GM19193 (cell line): ENCODE measurements around the gene KCNG1.

ENCODE experiments used
- POLR2A ChIP-seq: IDR thresholded peaks from 4 replicates; pipeline ENCODE4 v1.6.1; 2011; ENCODE audit not compliant: insufficient read depth, insufficient read length; ENCODE audit errors: extremely low read depth

The KCNG1 gene, protein sequence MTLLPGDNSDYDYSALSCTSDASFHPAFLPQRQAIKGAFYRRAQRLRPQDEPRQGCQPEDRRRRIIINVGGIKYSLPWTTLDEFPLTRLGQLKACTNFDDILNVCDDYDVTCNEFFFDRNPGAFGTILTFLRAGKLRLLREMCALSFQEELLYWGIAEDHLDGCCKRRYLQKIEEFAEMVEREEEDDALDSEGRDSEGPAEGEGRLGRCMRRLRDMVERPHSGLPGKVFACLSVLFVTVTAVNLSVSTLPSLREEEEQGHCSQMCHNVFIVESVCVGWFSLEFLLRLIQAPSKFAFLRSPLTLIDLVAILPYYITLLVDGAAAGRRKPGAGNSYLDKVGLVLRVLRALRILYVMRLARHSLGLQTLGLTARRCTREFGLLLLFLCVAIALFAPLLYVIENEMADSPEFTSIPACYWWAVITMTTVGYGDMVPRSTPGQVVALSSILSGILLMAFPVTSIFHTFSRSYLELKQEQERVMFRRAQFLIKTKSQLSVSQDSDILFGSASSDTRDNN

DNA sequence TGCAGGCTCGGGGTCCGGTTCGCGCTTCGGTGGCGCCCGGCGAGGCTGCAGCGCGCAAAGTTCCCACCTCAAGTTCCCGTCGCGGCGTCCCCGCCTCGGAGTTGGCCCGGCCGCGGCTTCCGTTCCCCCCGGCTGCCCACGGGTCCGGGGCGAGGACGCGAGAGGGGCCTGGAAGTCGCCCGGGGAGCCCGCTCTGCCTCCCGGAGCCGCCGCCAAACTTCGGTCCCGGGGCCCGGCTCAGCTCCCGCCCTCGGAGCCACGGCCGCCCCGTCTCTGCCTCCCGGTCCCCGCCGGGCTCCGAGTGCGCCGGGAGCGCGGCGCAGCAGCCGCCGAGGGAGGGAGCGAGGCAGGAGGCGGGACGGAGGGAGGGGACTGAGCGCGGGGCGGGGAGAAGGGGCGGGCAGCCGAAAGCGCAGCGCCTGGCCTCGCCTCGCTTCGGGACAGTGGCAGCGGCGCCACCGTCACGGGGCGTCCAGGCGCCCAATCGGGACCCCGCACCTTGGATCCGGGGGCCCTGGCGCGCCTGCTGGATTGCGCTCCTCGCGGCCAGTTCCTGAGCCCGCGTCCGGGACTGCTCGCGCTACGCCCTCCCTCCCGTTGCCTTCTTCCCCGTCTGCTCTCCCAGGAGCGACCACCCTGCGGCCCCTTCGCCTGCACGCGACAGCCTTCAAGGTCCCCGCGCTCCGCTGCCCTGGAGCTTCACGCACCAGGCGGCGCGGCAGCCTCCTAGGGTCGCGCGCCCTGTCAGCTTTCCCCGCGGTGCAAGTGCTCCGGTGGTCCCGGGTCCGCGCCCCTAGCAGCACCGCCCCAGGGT, at the start of gene KCNG1:
Gene KCNG1 (minus strand): TSS at position 305 of the 814 bp plus-strand sequence. CDS start 12,769 bp downstream, outside the sequence.
- no peak for TF ChIP-seq POLR2A

DNA sequence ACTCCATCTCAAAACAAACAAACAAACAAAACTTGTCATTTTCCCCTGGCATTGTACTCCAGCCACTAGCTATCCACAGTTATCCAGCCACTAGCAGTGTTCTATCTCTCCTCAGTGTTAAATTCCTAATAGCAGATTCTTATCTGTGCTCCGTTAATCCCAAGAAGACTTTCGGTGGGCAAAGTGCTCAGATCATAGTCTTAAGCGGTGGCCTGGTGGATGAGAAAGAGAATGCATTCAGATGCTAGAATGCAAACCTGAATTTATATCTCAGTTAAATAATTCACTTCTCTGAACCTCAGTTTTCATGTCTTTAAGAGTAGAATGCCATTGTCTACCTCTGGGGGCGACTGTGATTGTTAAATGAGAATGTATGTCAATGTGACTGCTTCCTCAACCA, 47.7 kb upstream of the KCNG1 start:
- TF ChIP-seq POLR2A = no peak

DNA sequence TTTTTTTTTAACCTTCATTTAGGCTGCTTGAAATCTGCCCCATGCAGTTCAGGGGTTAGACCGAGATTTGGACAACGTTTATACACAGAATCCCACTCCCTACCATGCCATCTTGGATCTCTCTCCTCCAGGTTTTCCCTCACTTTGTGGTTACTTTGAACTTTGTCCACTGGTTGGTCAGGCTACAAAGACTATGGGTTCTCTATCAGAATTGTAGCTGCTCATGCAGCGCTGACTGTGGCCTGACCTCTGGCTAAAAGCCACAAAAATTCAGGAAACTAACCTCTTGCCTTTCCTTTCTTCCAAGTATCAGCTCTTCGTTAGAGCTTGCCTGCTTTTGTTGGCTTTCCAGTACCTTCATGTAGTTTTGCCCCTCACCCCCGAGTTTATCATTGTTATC, 44.9 kb upstream of the KCNG1 start:
- TF ChIP-seq POLR2A = no peak

DNA sequence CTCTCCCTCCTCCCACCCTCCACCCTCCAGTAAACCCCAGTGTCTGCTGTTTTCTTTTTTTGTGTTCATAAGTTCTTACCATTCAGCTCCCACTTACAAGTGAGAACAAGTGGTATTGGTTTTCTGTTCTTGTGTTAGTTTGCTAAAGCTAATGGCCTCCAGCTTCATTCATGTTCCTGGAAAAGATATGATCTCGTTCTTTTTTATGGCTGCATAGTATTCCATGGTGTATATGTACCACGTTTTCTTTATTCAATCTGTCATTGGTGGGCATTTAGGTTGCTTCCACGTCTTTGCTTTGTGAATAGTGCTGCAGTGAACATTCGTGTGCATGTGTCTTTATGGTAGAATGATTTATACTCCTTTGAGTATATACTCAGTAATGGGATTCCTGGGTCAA, 42.7 kb upstream of the KCNG1 start:
- no peak for TF ChIP-seq POLR2A

DNA sequence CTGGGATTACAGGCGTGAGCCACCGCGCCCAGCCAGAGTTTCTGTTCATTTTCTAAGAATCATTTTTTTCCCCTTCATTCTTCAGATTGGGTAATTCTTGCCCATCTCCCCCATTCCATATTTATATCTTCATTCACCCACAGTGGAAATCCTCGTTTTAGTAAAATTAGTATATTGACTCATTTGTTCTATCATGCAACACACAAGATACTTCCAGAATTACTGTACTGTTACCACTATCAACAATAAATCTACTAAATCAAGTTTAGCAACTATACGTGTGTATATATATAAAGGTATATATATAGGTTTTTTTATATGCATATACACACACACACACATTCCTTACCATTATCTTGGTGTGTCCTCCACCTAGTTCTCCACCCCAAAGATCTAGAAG, 41.2 kb upstream of the KCNG1 start:
- TF ChIP-seq POLR2A = no peak

DNA sequence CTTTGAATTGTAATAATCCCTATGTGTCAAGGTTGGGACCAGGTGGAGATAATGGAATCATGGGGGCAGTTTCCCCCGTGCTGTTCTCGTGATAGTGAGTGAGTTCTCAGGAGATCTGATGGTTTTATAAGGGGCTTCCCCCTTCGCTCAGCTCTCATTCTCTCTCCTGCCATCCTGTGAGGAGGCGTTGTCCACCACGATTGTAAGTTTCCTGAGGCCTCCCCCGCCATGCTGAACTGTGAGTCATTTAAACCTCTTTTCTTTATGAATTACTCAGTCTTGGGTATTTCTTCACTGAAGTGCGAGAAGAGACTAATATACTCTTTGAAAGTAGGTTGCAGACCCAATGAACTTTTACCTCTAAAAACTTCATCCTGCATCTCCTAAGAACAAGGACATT, 39.2 kb upstream of the KCNG1 start:
- no peak for TF ChIP-seq POLR2A

DNA sequence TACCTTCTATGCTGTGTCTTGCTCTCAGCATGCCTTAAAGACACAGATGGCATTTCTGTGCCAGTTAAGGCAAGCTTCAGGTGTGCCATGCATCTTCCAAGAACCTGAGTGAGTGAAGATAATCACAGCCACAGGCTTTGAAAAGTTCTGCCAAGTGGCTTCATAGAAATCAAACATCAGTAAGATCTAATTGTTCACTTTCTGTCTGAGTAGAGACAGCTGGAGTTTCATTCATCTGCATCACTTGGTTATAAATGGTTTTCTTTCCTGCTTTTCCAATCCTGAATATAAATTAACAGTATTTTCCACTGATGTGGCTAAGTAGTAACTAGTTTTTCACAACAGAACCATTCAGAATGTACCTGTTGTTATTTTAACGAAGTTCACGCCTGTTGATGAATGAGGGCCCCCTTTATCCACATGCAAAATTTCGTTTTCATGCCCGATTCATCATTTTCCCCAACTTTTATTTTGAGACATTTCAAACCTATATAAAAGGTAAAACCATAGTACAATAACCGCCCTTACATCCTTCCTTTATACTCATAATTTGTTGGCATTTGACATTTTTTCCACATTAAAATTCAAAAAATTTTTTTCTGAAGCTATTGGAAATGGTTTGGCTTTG, 38.6 kb upstream of the KCNG1 start:
- no peak for TF ChIP-seq POLR2A

DNA sequence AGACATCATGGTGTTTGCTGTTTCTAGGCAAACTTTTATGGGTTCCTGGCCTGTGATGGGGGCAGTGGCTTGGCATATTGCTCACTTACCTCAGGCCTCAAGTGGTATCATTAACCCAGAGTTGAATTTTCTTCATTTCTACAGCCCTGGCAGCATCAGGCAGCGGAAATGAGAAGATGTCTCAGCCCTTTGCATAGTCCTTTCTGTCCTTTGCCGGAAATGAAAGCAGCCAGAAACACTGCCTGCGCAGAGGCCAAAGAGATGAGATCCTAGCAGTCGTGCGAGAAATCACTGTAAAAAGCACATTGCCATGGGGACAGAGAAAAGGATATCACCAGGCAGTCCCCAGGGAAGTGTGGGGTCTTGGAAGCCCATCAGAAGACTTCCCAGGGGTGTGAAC, 37.4 kb upstream of the KCNG1 start:
- TF ChIP-seq POLR2A = no peak

DNA sequence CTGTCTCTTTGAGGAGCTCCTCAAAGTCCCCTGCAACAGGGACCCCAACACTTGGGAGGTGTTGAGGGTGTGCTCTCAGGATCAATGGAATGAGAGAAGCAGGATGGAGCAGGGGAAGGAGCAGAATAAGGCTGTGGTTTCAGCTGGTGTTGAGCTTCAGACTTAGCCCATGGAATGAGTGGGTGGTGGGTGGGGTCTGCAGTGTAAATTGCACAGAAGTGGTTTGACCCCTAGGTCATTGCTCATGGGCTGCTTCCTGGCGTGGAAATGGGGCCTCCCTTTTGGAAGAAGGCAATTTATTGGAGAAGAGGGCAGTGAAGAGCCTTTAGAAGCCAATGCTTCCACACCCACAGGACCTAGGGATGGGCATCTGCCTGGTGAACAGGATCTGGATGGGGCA, 37.0 kb upstream of the KCNG1 start:
- TF ChIP-seq POLR2A = no peak

DNA sequence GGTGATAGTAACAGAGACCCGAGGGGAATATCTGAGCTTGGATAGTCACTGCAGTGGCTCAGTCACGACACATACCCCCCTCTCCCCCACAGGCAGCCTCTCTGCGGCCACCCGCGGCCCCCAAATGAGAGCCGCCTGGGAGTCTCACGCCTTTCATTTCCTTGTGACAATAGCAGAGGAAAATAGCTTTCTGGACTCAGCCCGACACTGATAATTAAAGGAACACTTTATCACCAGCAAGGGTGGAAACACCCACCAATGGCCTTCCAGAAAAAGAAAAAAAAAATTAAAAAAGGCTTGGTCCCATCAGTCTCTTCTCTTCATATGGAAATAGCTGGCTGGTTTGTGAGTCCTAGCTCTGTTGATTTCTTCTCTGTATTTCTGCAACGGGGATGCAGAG, 35.1 kb upstream of the KCNG1 start:
- no peak for TF ChIP-seq POLR2A

DNA sequence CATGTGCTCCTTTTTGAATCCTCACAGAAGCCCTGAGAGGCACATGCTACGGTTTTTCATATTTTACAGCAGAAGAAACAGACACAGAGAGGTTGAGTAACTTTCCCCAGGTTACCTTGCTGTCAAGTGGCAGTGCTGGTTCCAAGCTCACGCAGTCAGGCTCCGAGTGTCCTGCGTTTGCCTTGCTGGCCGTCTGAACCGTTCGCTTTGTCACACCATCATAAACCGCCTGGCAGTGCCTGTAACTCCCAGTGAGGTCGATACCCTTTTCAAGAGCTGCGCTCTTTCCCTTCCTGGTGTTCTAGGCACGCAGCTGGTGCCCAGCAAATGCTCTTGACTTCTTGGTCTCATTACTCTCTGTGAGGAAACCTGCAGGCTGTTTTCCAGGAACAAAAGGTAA, 31.3 kb upstream of the KCNG1 start:
- no peak for TF ChIP-seq POLR2A

DNA sequence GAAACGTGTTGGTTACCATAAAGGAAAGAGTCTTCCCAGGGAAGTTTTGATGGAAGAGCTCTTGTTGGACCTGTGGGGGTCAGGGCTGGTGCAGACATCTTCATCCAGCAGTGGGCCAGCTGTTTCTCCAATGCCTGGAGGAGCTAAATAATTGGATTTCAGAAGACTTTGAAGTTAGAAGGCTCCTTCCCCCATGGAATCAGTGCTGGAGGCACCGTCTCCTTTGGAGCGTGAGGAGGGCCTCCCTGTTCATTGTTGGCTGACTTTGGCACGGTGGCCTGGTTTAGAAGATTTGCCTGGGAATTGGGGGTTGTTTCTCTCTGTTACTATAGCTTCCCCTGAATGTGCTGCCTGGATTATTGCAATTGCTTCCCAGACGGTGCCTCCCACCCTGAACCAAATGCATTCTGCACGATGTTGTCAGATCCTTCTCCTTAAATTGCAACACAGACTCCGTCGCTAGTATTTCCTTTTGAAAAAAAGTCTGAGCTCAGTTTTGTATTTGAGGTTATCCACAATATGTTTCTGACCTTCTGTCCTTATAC, 27.7 kb upstream of the KCNG1 start:
- TF ChIP-seq POLR2A = no peak

DNA sequence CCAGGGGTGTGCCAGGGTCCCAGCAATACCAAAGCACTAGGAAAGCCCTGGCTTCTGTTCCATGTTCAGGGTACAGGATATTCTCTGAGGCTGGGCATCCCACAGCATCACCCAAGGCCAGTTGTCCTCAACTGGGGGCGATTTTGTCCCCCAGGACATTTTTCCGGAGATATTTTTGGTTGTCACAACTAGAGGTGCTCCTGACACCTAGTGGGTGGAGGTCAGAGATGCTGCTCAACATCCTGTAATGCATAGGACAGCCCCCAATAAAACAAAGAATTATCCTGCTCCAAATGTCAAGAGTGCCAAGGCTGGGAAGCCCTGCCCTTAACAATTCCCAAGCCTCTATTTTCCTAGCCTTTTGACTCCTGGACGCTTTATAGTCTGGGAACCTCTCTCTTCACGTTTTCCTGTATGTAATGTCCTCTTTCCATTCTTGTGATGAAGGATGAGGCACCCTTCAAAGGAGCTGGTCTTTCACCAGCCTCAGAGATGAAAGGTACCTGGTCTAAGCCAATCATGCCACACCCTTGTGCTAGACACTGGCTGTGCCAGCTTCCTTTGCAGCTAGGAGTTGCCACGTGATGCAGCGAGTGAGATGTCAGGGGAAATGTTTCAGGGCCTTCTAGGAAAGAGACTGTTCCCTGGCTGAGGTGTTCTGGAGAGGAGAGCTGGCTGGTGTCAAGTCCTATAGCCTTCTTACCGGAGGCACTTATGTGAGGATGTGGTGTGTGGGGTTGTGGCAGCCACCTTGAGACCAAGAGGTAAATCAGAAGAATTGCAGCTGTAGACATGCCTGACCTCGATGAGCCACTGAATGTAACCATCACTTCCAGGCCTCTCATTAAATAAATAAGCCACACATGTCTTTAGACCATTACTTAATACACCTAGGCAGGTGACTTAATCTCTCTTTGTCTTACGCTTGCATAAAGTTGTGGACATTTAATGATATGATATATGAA, 23.4 kb upstream of the KCNG1 start:
- TF ChIP-seq POLR2A = no peak

DNA sequence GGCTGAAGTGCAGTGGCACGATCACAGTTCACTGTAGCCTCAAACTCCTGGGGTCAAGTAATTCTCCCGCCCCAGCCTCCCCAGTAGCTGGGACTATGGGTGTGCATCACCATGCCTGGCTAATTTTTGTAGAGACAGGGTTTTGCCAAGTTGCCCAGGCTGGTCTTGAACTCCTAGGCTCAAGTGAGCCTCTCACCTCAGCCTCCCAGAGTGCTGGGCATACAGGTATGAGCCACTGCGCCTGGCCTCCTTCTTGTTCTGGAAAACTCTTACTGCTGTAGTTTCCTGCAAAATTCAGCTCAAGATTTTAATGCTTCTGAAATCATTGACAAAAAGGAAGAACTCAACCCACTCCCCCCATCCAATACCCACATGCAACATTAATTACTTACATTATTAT, 21.9 kb upstream of the KCNG1 start:
- TF ChIP-seq POLR2A = no peak
